CD4-positive, alpha-beta T cell (primary cell): ENCODE results near the gene SLC27A2. TPM values are rescaled to one million over a fixed set of nuclear protein-coding genes. Genes with fewer than 3 reads are reported as not detected.
"Not testable (repeated sequence)": the region's sequence is repeated elsewhere in the genome, so short reads cannot be mapped to it uniquely, and the experiment has no call there.

Experiments used
- ATAC-seq: fragments of 200-7000 bp; cut with Tn5 transposase; one replicate; pipeline ENCODE4 v1.10.0; 2022; ENCODE audit warnings: mild to moderate bottlenecking; ENCODE audit not compliant: poor library complexity
- CTCF ChIA-PET: fragments of 350-600 bp; sonication (Branson Sonifier 250); formaldehyde crosslinking; loops from one replicate; lab custom pipeline; 2021; ENCODE audit warnings: antibody characterized with exemption, inconsistent platforms; lab: Charles Lee
- POLR2A ChIA-PET: fragments of 350-600 bp; sonication (Branson Sonifier 250); formaldehyde crosslinking; loops from one replicate; lab custom pipeline; 2021; ENCODE audit warnings: antibody characterized with exemption, inconsistent platforms; lab: Charles Lee
- DNase-seq, 14 experiments: peaks; one replicate each; pipeline ENCODE4 v3.0.0-alpha.2; 2013 to 2020; ENCODE audit warnings: mixed read lengths in 2 of 14
- H3K27ac ChIP-seq, 2 donors: one replicate each; pipeline versions ENCODE4 v1.5.1 to v1.7.0; 2013; ENCODE audit warnings: low read length in 2 of 2, low read depth in 1 of 2, mild to moderate bottlenecking in 1 of 2
- H3K27me3 ChIP-seq, 2 experiments: 1 replicate in 1 of 2; 2 replicates in 1 of 2; pipeline versions ENCODE4 v1.6.1 to v1.7.0; 2013; ENCODE audit warnings: low read length in 2 of 2, control low read depth in 1 of 2, mild to moderate bottlenecking in 1 of 2, moderate library complexity in 1 of 2; ENCODE audit not compliant: insufficient read depth in 2 of 2, control insufficient read depth in 1 of 2
- H3K36me3 ChIP-seq: one replicate; pipeline ENCODE4 v1.6.1; 2013; ENCODE audit warnings: low read length, control low read depth; ENCODE audit not compliant: insufficient read depth
- H3K4me1 ChIP-seq: one replicate; pipeline ENCODE4 v1.6.1; 2013; ENCODE audit warnings: low read length, control low read depth; ENCODE audit not compliant: insufficient read depth
- H3K4me3 ChIP-seq: one replicate; pipeline ENCODE4 v1.5.1; 2013; ENCODE audit warnings: mild to moderate bottlenecking, low read length, moderate library complexity
- H3K9me3 ChIP-seq, 2 experiments: 1 replicate in 1 of 2; 2 replicates in 1 of 2; pipeline versions ENCODE4 v1.6.1 to v1.7.0; 2013; ENCODE audit warnings: low read length in 2 of 2, mild to moderate bottlenecking in 2 of 2, control low read depth in 1 of 2, moderate library complexity in 1 of 2; ENCODE audit not compliant: control insufficient read depth in 1 of 2, insufficient read depth in 1 of 2
- H3K27ac Mint-ChIP-seq: one replicate; pipeline ENCODE4 v1.8.0; 2020; ENCODE audit warnings: mixed read lengths
- H3K27me3 Mint-ChIP-seq: one replicate; pipeline ENCODE4 v1.8.0; 2021; ENCODE audit warnings: mixed read lengths
- H3K36me3 Mint-ChIP-seq: one replicate; pipeline ENCODE4 v1.8.0; 2021; ENCODE audit warnings: low read depth, mixed read lengths
- H3K4me1 Mint-ChIP-seq: one replicate; pipeline ENCODE4 v1.8.0; 2021; ENCODE audit warnings: low read depth, mixed read lengths
- H3K4me3 Mint-ChIP-seq: one replicate; pipeline ENCODE4 v1.8.0; 2020; ENCODE audit warnings: mild to moderate bottlenecking, mixed read lengths
- H3K9me3 Mint-ChIP-seq: one replicate; pipeline ENCODE4 v1.8.0; 2020; ENCODE audit warnings: mixed read lengths
- CTCF ChIP-seq: fragments of 200-600 bp; IDR thresholded peaks from one replicate; pipeline ENCODE4 v1.8.0; 2022; ENCODE audit warnings: antibody characterized with exemption, mild to moderate bottlenecking
- intact Hi-C, 2 experiments: fragments of 100-400 bp; cut with DNase I in 1 of 2; cut with micrococcal nuclease in 1 of 2; formaldehyde crosslinking; loops; one replicate each; pipeline versions ENCODE4 v1.15.1 to v1.9.0; 2023 to 2025; cut with DNase I, micrococcal nuclease
- total RNA-seq, 174 experiments: library from RNA in 2 of 174; stranded (reverse) in 2 of 174; gene quantifications; one replicate each; pipeline ENCODE4 v1.2.3 and lab custom pipeline; 2021 to 2026

SLC27A2 gene
- total RNA-seq, 2 experiments from 2014 or later, result 0.22 to 0.31 TPM

DNA sequence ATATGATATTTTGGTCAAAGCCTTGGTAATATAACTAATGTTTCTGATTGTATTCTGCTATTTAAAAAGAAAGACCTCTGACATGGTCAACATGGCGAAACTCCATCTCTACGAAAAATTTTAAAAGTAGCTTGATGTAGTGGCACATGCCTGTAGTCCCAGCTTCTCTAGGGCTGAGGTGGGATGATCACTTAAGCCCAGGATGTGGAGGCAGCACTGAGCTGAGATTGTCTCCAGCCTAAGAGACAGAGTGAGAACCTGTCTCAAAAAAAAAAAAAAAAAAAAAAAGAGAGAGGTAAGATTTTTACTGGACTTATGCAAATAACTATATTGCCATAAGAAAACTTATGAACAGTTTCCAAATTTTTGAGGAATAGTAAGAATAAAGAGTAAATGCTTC lies 30.5 kb upstream of the SLC27A2 start:
- DNase-seq (no peak), ATAC-seq (no peak)
- no peak for TF ChIP-seq CTCF
- H3K27ac ChIP-seq, result no peak overlapping the region
- POLR2A ChIA-PET, result no interaction called here
- H3K36me3 Mint-ChIP-seq, result no peaks in the 10 kb centered on the region
- no peak overlapping the region for H3K4me3 ChIP-seq
- H3K4me1 Mint-ChIP-seq, result no peaks in the 10 kb centered on the region
- H3K27ac Mint-ChIP-seq, result no peak overlapping the region
- no peaks in the 10 kb centered on the region for H3K4me1 ChIP-seq
- no peak overlapping the region for H3K4me3 Mint-ChIP-seq
- CTCF ChIA-PET, result interaction anchor here (0.6 to 0.7 kb wide), 3 partner anchors 42 to 1341 kb away, joined by 3 read pairs; partner anchors contain the start of gene CEP152
- H3K9me3 ChIP-seq, result peaks cover 0 to 3% of the 10 kb centered on the region in 2 experiments
- peaks cover 0 to 4% of the 10 kb centered on the region in 2 experiments for H3K27me3 ChIP-seq
- H3K9me3 Mint-ChIP-seq, result peaks cover 2% of the 10 kb centered on the region
- intact Hi-C loops, result no loop called here
- no peaks in the 10 kb centered on the region for H3K27me3 Mint-ChIP-seq
- H3K36me3 ChIP-seq, result no peaks in the 10 kb centered on the region

GRCh38 chr15:50158236-50158635 lies 23.8 kb upstream of the SLC27A2 start:
- H3K4me1 ChIP-seq, H3K4me3 Mint-ChIP-seq, H3K4me3 ChIP-seq, H3K4me1 Mint-ChIP-seq, H3K27me3 ChIP-seq, intact Hi-C loops, POLR2A ChIA-PET, H3K27ac ChIP-seq, H3K36me3 ChIP-seq, H3K36me3 Mint-ChIP-seq, H3K9me3 ChIP-seq, H3K27ac Mint-ChIP-seq, ATAC-seq, DNase-seq, CTCF ChIA-PET, H3K9me3 Mint-ChIP-seq: not testable (repeated sequence)
- H3K27me3 Mint-ChIP-seq, result peaks cover 12% of the 10 kb centered on the region

DNA sequence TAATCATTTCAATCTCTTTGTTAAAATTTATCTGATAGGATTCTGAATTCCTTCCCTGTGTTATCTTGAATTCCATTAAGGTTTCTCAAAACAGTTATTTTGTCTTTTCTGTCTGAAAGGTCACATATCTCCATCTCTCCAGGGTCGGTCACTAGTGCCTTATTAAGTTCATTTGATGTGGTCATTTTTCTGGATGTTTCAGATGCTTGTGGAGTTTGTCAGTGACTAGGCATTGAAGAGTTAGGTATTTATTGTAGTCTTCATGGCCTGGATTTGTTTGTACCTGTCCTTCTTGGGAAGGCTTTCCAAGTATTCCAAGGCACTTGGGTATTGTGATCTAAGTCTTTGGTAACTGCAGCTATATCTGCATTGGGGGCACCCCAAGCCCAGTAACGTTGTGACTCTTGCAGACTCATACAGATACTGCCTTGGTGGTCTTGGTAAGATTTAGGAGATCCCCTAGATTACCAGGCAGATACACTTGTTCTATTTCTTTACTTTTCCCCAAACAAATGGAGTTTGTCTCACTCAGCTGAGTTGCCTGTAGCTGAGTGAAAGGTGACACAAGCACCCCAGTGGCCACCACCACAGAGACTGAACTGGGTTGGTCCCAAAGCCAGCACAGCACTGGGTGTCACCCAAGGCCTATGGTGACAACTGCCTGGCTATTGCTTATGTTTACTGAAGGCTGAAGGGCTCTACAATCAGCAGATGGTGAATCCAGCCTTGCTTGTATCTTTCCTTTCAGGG lies 18.9 kb upstream of the SLC27A2 start:
- peaks cover 0 to 4% of the 10 kb centered on the region in 2 experiments for H3K9me3 ChIP-seq
- H3K4me3 ChIP-seq, result no peak overlapping the region
- H3K27me3 ChIP-seq, result peaks cover 4% of the 10 kb centered on the region in 2 experiments
- ChIA-PET POLR2A (no interaction called here), CTCF (no interaction called here)
- H3K36me3 ChIP-seq, result no peaks in the 10 kb centered on the region
- no peaks in the 10 kb centered on the region for H3K4me1 Mint-ChIP-seq
- H3K27ac Mint-ChIP-seq, result no peak overlapping the region
- no peak for ATAC-seq
- intact Hi-C loops, result no loop called here
- TF ChIP-seq CTCF, result no peak
- H3K27ac ChIP-seq, result no peak overlapping the region
- no peaks in the 10 kb centered on the region for H3K36me3 Mint-ChIP-seq
- DNase-seq, result no peak
- peaks cover 26% of the 10 kb centered on the region for H3K27me3 Mint-ChIP-seq
- no peak overlapping the region for H3K4me3 Mint-ChIP-seq
- H3K9me3 Mint-ChIP-seq, result peaks cover 6% of the 10 kb centered on the region
- no peaks in the 10 kb centered on the region for H3K4me1 ChIP-seq
